AG09309 (cell line): ENCODE data around the gene SORBS2.

Experiments
- DNase-seq: peaks from one replicate; pipeline ENCODE4 v3.0.0-alpha.2; 2010; ENCODE audit warnings: low read depth
- H3K4me3 ChIP-seq: 2 replicates; pipeline ENCODE4 v1.5.1; 2011; ENCODE audit warnings: mild to moderate bottlenecking, low read depth, low read length, moderate library complexity; ENCODE audit not compliant: control insufficient read depth
- TF ChIP-seq, protein P1 (sequence below): IDR thresholded peaks from 2 replicates; pipeline ENCODE4 v1.5.1; 2011; ENCODE audit warnings: mild to moderate bottlenecking, low read depth, low read length, inconsistent platforms; ENCODE audit not compliant: insufficient read depth, control insufficient read depth; ENCODE audit errors: missing control alignments

SORBS2 gene

DNA sequence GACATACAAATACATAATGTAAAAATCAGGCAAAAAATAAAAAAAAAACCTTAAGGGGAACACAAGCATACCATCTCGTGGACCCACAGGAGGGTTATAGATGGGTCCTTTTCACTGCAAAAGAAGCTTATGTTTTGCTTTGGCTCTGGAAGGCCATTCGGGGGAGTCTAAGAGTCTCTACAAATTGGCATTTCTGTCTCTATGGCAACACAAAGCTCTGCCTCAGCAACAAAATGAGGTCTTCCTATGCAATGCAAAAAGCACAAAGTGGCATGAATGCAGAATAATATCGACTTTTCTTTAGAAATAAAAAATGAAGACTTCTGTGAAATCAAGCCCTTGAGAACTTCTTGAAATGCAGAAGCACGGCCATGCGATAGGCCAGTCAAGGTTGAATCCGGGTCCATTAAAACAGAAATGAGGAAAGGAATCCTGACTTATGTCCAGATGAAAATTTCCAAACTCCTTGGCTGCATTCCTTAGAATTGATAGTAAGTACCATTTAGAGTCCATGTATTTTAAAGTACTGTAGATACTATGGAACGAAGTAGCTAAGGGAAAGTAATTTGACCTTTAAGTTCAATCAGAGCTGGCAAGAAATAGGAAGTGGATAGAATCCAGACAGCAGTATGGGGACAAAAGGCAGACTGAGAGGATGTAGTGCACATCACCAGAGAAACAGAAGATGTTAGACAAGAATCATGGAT lies 213.0 kb downstream of the SORBS2 start:
- no peak for DNase-seq
- no peak overlapping the region for H3K4me3 ChIP-seq
- TF ChIP-seq, protein P1, sequence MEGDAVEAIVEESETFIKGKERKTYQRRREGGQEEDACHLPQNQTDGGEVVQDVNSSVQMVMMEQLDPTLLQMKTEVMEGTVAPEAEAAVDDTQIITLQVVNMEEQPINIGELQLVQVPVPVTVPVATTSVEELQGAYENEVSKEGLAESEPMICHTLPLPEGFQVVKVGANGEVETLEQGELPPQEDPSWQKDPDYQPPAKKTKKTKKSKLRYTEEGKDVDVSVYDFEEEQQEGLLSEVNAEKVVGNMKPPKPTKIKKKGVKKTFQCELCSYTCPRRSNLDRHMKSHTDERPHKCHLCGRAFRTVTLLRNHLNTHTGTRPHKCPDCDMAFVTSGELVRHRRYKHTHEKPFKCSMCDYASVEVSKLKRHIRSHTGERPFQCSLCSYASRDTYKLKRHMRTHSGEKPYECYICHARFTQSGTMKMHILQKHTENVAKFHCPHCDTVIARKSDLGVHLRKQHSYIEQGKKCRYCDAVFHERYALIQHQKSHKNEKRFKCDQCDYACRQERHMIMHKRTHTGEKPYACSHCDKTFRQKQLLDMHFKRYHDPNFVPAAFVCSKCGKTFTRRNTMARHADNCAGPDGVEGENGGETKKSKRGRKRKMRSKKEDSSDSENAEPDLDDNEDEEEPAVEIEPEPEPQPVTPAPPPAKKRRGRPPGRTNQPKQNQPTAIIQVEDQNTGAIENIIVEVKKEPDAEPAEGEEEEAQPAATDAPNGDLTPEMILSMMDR: no peak

DNA sequence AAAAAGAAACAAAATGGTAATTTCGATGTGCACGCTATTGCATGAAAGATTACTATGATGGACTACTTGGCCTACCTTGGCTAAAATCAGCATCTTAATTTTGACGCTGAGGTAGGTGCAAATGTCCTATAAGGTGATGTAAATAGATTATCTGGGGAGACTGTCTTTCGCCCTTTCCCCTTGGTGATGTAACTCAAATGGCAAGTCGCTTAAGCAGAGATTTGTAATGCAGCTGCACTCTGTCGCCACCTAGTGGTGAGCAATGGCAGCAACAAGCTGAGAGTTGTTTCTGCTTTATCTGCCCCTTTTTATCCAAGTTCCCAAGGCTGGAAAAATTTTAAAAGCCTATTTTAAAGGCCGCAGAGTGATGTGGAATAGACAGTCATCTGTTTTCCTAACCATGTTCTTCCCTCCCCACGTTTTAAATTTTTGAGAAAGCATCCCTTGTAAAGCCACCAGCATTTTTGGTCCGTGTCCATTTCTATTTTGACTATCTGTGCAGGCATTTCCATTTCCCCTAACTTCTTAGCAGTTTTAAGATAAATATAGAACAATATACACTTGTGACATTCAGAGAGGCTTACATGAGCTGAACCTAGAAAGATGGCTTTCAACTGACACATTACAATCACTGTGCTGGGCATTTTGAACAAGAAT lies 214.3 kb downstream of the SORBS2 start:
- TF ChIP-seq, protein P1: peak; percentile 99
- peak; percentile 52 for DNase-seq
- H3K4me3 ChIP-seq: no peak overlapping the region

DNA sequence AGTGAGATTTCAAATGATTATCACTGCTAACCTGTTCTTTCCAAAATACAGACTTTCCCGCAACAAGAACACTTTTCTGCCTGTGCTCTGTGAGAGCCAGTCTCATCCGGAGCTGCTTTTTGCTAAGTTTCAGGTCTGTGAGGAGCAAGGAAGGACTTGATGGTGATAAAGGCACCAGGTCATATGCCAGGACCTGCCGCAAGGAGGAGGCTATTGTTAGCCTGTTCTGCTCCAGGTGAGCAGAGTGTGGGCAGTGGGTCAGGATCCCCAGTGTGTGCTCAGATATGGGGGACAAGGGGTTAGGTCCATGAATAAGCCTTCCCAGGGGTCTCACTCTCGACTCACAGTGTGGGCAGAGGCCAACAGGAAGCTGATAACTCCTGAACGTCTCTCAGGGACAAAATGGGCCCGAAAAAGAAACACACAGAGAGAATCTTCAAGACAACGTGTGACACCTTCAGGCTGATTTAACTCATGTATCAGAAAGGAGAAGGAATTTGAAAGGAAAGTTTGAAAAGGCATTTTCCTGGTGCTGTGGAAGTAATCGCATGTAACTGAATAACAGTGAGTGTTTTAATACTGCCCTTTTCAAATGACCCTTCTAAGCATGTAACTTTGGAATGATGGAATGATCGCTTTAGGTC lies 219.0 kb downstream of the SORBS2 start:
- TF ChIP-seq, protein P1: no peak
- no peak for DNase-seq
- no peak overlapping the region for H3K4me3 ChIP-seq

DNA sequence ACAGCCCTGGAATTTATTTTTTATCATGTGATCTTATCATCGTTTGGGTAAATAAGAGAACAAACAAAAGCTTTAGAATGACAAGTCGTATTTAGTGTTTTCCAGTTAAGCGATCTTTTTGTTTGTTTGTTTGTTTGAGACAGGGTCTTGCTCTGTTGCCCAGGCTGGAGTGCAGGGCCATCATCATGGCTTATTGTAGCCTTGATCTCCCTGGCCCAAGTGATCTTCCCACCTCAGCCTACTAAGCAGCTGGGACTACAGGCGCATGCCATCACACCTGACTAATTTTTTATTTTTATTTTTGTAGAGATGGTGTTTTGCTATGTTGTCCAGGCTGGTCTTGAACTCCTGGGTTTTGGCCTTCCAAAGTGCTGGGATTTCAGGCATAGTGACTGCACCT lies 219.6 kb downstream of the SORBS2 start:
- TF ChIP-seq, protein P1: no peak
- no peak overlapping the region for H3K4me3 ChIP-seq
- DNase-seq: no peak

DNA sequence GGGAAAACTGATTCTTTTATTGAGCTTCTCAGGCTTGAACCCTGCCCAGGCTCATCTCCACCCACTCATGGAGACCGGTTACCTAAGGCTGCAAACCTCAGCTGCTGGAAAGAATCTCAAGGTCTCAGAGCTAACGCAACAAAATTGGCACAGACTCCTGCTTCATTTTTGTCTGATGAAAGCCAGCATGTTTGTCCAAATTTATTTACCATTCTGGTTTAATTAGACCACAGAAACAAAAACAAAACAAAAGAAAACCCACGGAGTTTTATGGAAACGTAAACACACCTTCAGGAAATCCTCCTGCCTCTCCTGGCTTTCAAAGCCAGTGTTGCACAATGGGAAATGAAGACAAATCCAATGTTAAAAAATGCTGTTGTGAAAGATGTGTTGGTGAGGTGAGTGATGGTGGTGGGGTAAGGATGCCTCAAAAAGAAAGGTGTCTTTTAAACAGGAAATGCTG lies 220.3 kb downstream of the SORBS2 start:
- H3K4me3 ChIP-seq: no peak overlapping the region
- TF ChIP-seq, protein P1: no peak
- no peak for DNase-seq

DNA sequence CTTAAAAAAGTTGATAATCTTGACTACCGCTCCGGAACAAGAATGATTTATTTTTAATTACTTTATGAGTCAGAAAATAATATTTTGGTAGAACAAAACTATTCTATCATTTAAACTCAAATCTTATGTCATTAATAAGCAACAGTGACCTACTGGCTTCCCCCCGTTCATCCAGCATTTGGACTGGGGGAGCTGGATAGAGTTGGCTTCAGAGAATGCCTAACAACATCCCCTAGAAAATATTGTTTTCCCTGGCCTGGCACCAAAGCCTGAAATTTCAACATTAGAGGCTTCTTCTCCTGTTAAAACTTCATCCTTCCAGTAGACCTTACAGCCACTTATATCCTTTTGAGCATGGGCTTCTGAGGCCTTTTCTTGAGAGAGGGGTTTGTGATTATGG lies 221.0 kb downstream of the SORBS2 start:
- DNase-seq: no peak
- TF ChIP-seq, protein P1: no peak
- H3K4me3 ChIP-seq: no peak overlapping the region
